HG03135 (cell line): ENCODE results near the gene C1orf116.

Experiments used
- ATAC-seq: cut with Tn5 transposase; IDR thresholded peaks from one replicate; pipeline ENCODE4 v1.9.1; 2021; ENCODE audit warnings: mild to moderate bottlenecking, moderate library complexity; ENCODE audit not compliant: unreplicated experiment

Gene C1orf116

GRCh38 chr1:207000651-207001291 is 31.8 kb downstream of the C1orf116 start:
- ATAC-seq, result no peak

GRCh38 chr1:206998816-206999215 is 33.7 kb downstream of the C1orf116 start:
- no peak for ATAC-seq

GRCh38 chr1:206992790-206993189 is 39.8 kb downstream of the C1orf116 start:
- no peak for ATAC-seq

GRCh38 chr1:206987873-206988272 is 44.7 kb downstream of the C1orf116 start:
- no peak for ATAC-seq

GRCh38 chr1:206986885-206987284 is 45.7 kb downstream of the C1orf116 start:
- ATAC-seq, result no peak

- no peak for ATAC-seq
These were observed 46.2 kb downstream of the C1orf116 start for GRCh38 chr1:206986402-206986801.

GRCh38 chr1:206985162-206985749 is 47.3 kb downstream of the C1orf116 start:
- no peak for ATAC-seq

GRCh38 chr1:206982216-206982615 is 50.3 kb downstream of the C1orf116 start:
- no peak for ATAC-seq

- no peak for ATAC-seq
These were observed 53.0 kb downstream of the C1orf116 start for GRCh38 chr1:206979379-206980043.

GRCh38 chr1:206978259-206978658 is 54.3 kb downstream of the C1orf116 start:
- ATAC-seq, result no peak

- no peak for ATAC-seq
These were observed 57.2 kb downstream of the C1orf116 start for GRCh38 chr1:206975306-206975705.

- ATAC-seq, result no peak
These were observed 58.4 kb downstream of the C1orf116 start for GRCh38 chr1:206974140-206974539.

- no peak for ATAC-seq
These were observed 59.8 kb downstream of the C1orf116 start for GRCh38 chr1:206972728-206973127.

GRCh38 chr1:206971029-206971655 is 61.4 kb downstream of the C1orf116 start:
- peak; percentile 51 for ATAC-seq

- no peak for ATAC-seq
These were observed 62.1 kb downstream of the C1orf116 start, which contains the start of gene FCAMR for GRCh38 chr1:206970446-206970845. Gene FCAMR (minus strand): TSS chr1:206970460. CDS start chr1:206970125, 335 bp downstream.

- ATAC-seq, result no peak
These were observed 63.5 kb downstream of the C1orf116 start for GRCh38 chr1:206969090-206969489.
